Upper lobe of left lung (tissue), 4 donors: ENCODE measurements around the gene CHST8.

Experiments
- POLR2A ChIP-seq, 4 donors: fragments of 450-650 bp; IDR thresholded peaks; one replicate each; pipeline ENCODE4 v1.5.1; 2016 to 2017; ENCODE audit warnings: antibody characterized with exemption in 4 of 4, mild to moderate bottlenecking in 2 of 4
- TF ChIP-seq, protein P1 (sequence below), 6 experiments: fragments of 450-650 bp in 4 of 6; fragments of 200-600 bp in 2 of 6; sonication (generic) in 2 of 6; IDR thresholded peaks; one replicate each; pipeline ENCODE4 v1.5.1; 2016 to 2019; ENCODE audit warnings: antibody characterized with exemption in 6 of 6

DNA sequence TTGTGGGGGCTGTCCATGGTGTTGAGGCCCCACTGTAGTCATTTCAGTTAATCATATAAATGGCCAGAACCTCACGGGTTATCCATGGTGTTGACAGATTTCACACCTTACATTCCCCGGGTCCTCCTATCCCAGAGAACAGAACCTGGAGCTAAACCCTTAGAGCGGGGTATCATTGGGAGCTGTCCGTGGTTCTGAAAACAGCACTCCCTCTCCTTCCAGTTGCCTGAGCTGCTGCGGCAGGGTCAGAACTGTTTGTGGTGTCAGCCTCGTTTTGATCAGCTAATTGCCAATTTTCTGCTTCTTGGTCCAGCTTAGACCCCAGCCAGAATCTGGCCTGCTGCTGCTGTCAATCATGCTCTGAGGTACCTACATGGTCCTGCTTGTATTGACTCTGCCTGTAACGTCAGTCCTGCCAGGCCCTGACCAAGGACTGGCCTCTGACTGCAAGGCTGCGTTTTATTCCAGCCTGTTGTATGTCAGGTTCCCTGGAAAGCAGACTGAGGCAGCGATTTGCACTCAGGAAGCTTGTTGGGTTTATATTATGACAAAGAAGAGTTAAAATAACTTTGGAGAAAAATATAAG, 119.2 kb downstream of the CHST8 start:
- TF ChIP-seq, protein P1, sequence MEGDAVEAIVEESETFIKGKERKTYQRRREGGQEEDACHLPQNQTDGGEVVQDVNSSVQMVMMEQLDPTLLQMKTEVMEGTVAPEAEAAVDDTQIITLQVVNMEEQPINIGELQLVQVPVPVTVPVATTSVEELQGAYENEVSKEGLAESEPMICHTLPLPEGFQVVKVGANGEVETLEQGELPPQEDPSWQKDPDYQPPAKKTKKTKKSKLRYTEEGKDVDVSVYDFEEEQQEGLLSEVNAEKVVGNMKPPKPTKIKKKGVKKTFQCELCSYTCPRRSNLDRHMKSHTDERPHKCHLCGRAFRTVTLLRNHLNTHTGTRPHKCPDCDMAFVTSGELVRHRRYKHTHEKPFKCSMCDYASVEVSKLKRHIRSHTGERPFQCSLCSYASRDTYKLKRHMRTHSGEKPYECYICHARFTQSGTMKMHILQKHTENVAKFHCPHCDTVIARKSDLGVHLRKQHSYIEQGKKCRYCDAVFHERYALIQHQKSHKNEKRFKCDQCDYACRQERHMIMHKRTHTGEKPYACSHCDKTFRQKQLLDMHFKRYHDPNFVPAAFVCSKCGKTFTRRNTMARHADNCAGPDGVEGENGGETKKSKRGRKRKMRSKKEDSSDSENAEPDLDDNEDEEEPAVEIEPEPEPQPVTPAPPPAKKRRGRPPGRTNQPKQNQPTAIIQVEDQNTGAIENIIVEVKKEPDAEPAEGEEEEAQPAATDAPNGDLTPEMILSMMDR (IDR thresholded peaks at IDR 0.05), result no peak
- TF ChIP-seq POLR2A (IDR thresholded peaks at IDR 0.05), result no peak
